BE2C (cell line): ENCODE results near the gene GGA3. TPM values are rescaled to one million over a fixed set of nuclear protein-coding genes. Genes with fewer than 3 reads are reported as not detected.

Experiments used
- DNase-seq: peaks from one replicate; pipeline ENCODE4 v3.0.0-alpha.2; 2020
- H3K27me3 ChIP-seq: fragments of 250-450 bp; sonication (Bioruptor Pico); 2 replicates; pipeline ENCODE4 v1.5.1; 2020; ENCODE audit warnings: mild to moderate bottlenecking
- H3K36me3 ChIP-seq: fragments of 250-450 bp; sonication (Bioruptor Pico); 2 replicates; pipeline ENCODE4 v1.5.1; 2020; ENCODE audit warnings: mild to moderate bottlenecking
- H3K4me1 ChIP-seq: fragments of 250-450 bp; sonication (Bioruptor Pico); 2 replicates; pipeline ENCODE4 v1.5.1; 2020
- H3K4me3 ChIP-seq: 2 replicates; pipeline ENCODE4 v1.5.1; 2011; ENCODE audit warnings: low read depth, low read length
- H3K9me3 ChIP-seq: fragments of 250-450 bp; sonication (Bioruptor Pico); 2 replicates; pipeline ENCODE4 v1.5.1; 2020
- CTCF ChIP-seq: IDR thresholded peaks from 2 replicates; pipeline ENCODE4 v1.5.1; 2012; ENCODE audit warnings: mild to moderate bottlenecking, low read depth, low read length
- polyA plus RNA-seq: library from polyadenylated mRNA; unstranded; fragments of >200 nt; gene quantifications from one replicate; pipeline ENCODE4 v1.2.1, GENCODE V29; 2012; ENCODE audit warnings: low read depth, missing spikeins; ENCODE audit not compliant: insufficient read length, insufficient read depth

The GGA3 gene
- 66.2 TPM for polyA plus RNA-seq

- Histone ChIP-seq H3K4me1 (peaks cover 3% of the 10 kb centered on the region; the same call in 1 of the 2 replicates), H3K4me3 (peak within 1 kb of the TSS; percentile 100), H3K27me3 (no peaks in the 10 kb centered on the region), H3K9me3 (no peaks in the 10 kb centered on the region), H3K36me3 (peaks cover 31% of the 10 kb centered on the region)
- DNase-seq: peak; percentile 97
- TF ChIP-seq CTCF: no peak
These were observed at the start of gene GGA3, which contains the start of gene MRPS7 for GRCh38 chr17:75261336-75262111. Gene GGA3 (minus strand): TSS chr17:75261606. CDS start chr17:75261587, 19 bp downstream. Gene MRPS7 (plus strand): TSS chr17:75261879. CDS start chr17:75261901, 22 bp downstream.

GRCh38 chr17:75308732-75309629, 47.6 kb upstream of the GGA3 start:
- H3K4me3 ChIP-seq: no peak overlapping the region
- no peaks in the 10 kb centered on the region for H3K9me3 ChIP-seq
- H3K27me3 ChIP-seq: no peaks in the 10 kb centered on the region
- TF ChIP-seq CTCF: no peak
- no peak for DNase-seq
- no peaks in the 10 kb centered on the region for H3K4me1 ChIP-seq
- H3K36me3 ChIP-seq: no peaks in the 10 kb centered on the region

GRCh38 chr17:75307957-75308731, 46.7 kb upstream of the GGA3 start:
- no peak for DNase-seq
- Histone ChIP-seq H3K9me3 (no peaks in the 10 kb centered on the region), H3K27me3 (no peaks in the 10 kb centered on the region), H3K4me3 (no peak overlapping the region), H3K36me3 (no peaks in the 10 kb centered on the region), H3K4me1 (no peaks in the 10 kb centered on the region)
- TF ChIP-seq CTCF: no peak

GRCh38 chr17:75301502-75302206, 40.2 kb upstream of the GGA3 start:
- H3K36me3 ChIP-seq: no peaks in the 10 kb centered on the region
- no peak for DNase-seq
- no peak overlapping the region for H3K4me3 ChIP-seq
- no peak for TF ChIP-seq CTCF
- no peaks in the 10 kb centered on the region for H3K9me3 ChIP-seq
- no peaks in the 10 kb centered on the region for H3K4me1 ChIP-seq
- no peaks in the 10 kb centered on the region for H3K27me3 ChIP-seq

GRCh38 chr17:75301049-75301448, 39.6 kb upstream of the GGA3 start:
- H3K4me1 ChIP-seq: no peaks in the 10 kb centered on the region

More at GRCh38 chr17:75301049-75301448, 39.6 kb upstream of the GGA3 start:
- Histone ChIP-seq H3K36me3 (no peaks in the 10 kb centered on the region), H3K27me3 (no peaks in the 10 kb centered on the region), H3K4me3 (no peak overlapping the region), H3K9me3 (no peaks in the 10 kb centered on the region)
- DNase-seq: no peak
- no peak for TF ChIP-seq CTCF
